ENCODE data around the gene PFKL.

The PFKL gene

DNA sequence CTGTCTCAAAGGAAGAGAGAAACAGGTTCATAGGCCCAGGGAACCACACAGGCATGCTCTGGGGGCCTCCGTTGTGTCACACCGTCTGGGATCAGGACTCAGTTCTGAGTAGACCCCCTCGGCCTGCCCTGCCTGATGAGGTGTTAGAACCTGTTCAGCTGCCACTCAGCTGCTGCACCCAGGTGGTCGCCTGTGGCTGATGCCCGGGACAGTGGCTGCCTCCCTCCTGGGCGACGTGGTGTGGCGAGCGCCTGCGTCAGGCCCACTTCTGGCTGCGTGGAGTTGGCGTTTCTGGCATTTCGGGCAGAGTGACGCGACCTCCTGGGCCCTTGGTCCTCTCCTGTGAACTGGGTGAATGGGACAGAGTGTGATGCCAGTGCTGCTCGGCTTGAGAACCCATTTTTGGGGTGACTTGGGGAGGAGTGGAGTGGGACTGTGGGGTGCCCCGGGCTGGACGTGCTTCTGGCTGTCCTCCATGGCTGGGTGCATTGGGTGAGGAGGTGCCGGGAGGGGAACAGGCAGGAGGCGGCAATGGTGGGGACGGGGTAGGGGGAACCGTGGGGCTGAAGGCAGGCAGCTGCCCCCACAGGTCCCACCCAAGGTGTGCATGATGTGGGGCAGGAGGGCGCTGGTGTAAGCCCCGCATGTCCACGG, 28.5 kb downstream of the PFKL start:
- Histone ChIP-seq H3K9me3 (ENCODE audit: severe bottlenecking) (no peaks in the 10 kb centered on the region), H3K4me3 (ENCODE audit: severe bottlenecking) (no peak overlapping the region), H3K27me3 (ENCODE audit: insufficient read depth, poor library complexity, severe bottlenecking) (no peaks in the 10 kb centered on the region), H3K4me1 (ENCODE audit: insufficient read depth, poor library complexity, severe bottlenecking) (no peaks in the 10 kb centered on the region), H3K27ac (ENCODE audit: poor library complexity, severe bottlenecking) (no peak overlapping the region), H3K36me3 (ENCODE audit: low read depth) (peaks cover 11% of the 10 kb centered on the region)
- no peak for ATAC-seq (ENCODE audit: low read depth)
- TF ChIP-seq, protein P1, sequence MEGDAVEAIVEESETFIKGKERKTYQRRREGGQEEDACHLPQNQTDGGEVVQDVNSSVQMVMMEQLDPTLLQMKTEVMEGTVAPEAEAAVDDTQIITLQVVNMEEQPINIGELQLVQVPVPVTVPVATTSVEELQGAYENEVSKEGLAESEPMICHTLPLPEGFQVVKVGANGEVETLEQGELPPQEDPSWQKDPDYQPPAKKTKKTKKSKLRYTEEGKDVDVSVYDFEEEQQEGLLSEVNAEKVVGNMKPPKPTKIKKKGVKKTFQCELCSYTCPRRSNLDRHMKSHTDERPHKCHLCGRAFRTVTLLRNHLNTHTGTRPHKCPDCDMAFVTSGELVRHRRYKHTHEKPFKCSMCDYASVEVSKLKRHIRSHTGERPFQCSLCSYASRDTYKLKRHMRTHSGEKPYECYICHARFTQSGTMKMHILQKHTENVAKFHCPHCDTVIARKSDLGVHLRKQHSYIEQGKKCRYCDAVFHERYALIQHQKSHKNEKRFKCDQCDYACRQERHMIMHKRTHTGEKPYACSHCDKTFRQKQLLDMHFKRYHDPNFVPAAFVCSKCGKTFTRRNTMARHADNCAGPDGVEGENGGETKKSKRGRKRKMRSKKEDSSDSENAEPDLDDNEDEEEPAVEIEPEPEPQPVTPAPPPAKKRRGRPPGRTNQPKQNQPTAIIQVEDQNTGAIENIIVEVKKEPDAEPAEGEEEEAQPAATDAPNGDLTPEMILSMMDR (IDR thresholded peaks at IDR 0.05; ENCODE audit: poor library complexity, severe bottlenecking), result no peak
- no peak for DNase-seq (ENCODE audit: low spot score)

DNA sequence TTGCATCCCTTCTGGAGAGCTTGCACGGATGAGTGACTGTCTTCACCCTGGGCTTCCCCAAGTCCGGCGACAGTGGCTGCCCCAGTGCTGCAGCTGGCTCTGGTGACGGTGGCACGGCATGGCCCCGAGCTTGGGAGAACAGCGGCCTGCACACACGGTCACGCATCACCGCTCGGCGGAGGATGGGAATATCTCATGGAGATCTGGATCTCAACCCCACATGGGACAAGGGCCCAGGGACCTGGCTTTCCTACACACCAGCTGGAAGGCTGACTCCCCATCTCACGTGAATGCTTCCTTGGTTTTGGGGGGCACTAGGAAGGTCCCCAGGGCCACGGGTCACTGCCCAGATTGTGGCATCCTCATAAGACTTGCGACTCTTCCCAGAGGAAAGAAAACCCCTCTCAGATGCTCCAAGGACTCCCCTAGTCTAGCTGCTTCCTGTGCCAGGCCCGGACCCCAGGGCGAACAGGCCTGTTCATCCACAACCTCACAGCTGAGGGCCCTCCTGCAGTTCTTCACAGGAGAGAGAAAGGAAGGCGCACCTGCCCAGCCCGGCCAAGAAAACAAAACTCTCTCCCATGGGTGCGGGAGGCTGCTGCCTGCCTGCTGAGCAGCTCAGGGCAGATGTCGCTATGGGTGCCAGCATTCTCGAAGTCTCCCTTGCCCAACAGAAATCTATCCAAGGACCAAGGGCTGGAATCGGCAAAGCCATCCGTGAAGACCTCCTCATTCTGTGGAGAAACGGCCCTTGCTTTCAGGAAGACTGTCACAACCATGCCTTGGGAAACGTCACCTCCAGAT, 29.4 kb downstream of the PFKL start:
- Histone ChIP-seq H3K9me3 (ENCODE audit: severe bottlenecking) (no peaks in the 10 kb centered on the region), H3K36me3 (ENCODE audit: low read depth) (peaks cover 7% of the 10 kb centered on the region; the same call in 1 of the 2 replicates), H3K4me1 (ENCODE audit: insufficient read depth, poor library complexity, severe bottlenecking) (no peaks in the 10 kb centered on the region), H3K27ac (ENCODE audit: poor library complexity, severe bottlenecking) (no peak overlapping the region), H3K4me3 (ENCODE audit: severe bottlenecking) (no peak overlapping the region), H3K27me3 (ENCODE audit: insufficient read depth, poor library complexity, severe bottlenecking) (no peaks in the 10 kb centered on the region)
- DNase-seq (ENCODE audit: low spot score), result no peak
- ATAC-seq (ENCODE audit: low read depth), result no peak
- TF ChIP-seq, protein P1 (IDR thresholded peaks at IDR 0.05; ENCODE audit: poor library complexity, severe bottlenecking), result no peak

DNA sequence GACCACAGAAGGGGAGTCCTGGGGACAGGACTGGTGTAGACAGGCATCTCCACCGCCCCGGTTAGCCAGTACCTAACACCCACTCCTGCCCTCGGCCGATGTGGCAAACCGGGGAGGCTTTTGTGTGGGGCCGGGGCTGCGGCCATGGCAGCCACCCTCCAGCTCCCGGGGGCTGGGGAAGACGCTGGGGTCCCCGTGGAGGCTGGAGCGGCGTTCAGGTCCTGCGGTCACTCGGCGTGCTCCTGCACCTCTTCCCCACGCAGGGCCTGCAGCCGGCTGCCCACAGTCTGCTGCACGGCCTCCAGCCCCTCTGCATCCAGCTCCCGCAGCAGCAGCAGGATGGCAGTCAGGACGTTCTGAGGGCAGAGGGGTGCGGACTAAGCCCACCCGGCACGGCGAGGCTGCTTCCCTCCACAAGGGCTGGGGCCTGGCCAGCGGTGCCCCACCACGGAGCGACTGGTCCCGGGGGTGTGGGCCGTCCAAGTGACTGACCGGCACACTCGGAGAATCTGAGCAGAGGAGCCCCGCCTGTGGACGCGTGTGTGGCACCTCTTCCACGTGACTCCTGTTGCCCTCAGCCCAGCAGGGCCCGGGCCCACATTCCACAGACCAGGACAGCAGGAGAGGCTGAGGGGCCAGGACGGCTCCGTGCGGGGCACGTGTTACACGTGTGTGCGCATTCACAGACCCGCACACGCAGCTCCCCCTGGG, 30.3 kb downstream of the PFKL start:
- H3K27ac ChIP-seq (ENCODE audit: poor library complexity, severe bottlenecking), result no peak overlapping the region
- DNase-seq (ENCODE audit: low spot score) (no peak), ATAC-seq (ENCODE audit: low read depth) (peak; percentile 2; the same call in 1 of the 3 replicates)
- TF ChIP-seq, protein P1 (IDR thresholded peaks at IDR 0.05; ENCODE audit: poor library complexity, severe bottlenecking), result no peak
- H3K4me3 ChIP-seq (ENCODE audit: severe bottlenecking), result no peak overlapping the region
- no peaks in the 10 kb centered on the region for H3K4me1 ChIP-seq (ENCODE audit: insufficient read depth, poor library complexity, severe bottlenecking)
- H3K9me3 ChIP-seq (ENCODE audit: severe bottlenecking), result no peaks in the 10 kb centered on the region
- H3K27me3 ChIP-seq (ENCODE audit: insufficient read depth, poor library complexity, severe bottlenecking), result no peaks in the 10 kb centered on the region
- H3K36me3 ChIP-seq (ENCODE audit: low read depth), result no peaks in the 10 kb centered on the region; the same call in 1 of the 2 replicates

DNA sequence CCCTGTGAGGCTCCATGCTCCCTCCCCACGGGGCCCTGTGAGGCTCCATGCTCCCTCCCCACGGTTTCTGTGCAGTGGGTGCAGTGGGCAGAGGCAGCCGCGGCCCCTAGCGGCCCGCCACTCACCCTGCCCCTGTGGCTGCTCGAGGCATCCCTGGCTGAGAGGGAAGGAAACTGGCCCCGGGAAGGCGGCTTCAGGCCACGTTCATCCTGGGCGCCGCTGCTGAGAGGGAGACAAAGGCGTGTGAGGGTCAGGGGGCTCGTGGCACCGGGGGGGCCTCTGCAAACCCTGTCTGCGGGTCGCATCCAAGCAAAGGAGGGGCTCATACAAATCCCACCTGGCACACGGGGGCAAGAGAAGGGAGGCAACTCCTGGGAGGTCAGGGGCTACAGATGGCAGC, 30.8 kb downstream of the PFKL start:
- Histone ChIP-seq H3K36me3 (ENCODE audit: low read depth) (no peaks in the 10 kb centered on the region), H3K4me1 (ENCODE audit: insufficient read depth, poor library complexity, severe bottlenecking) (no peaks in the 10 kb centered on the region), H3K27me3 (ENCODE audit: insufficient read depth, poor library complexity, severe bottlenecking) (no peaks in the 10 kb centered on the region), H3K4me3 (ENCODE audit: severe bottlenecking) (no peak overlapping the region), H3K9me3 (ENCODE audit: severe bottlenecking) (no peaks in the 10 kb centered on the region), H3K27ac (ENCODE audit: poor library complexity, severe bottlenecking) (no peak overlapping the region)
- ATAC-seq (ENCODE audit: low read depth), result no peak
- DNase-seq (ENCODE audit: low spot score), result no peak
- TF ChIP-seq, protein P1 (IDR thresholded peaks at IDR 0.05; ENCODE audit: poor library complexity, severe bottlenecking), result no peak
